Transverse colon (tissue), 3 donors: ENCODE results near the gene TOX2.

ENCODE experiments used
- CTCF ChIP-seq, 5 experiments: fragments of 200-600 bp in 3 of 5; fragments of 450-650 bp in 2 of 5; sonication (generic) in 3 of 5; IDR thresholded peaks; 1 replicate in 2 of 5; 2 replicates in 3 of 5; pipeline ENCODE4 v1.5.1; 2016 to 2017; ENCODE audit warnings: antibody characterized with exemption in 5 of 5, inconsistent platforms in 3 of 5, mild to moderate bottlenecking in 2 of 5, moderate library complexity in 1 of 5
- POLR2A ChIP-seq: fragments of 450-650 bp; IDR thresholded peaks from one replicate; pipeline ENCODE4 v1.6.1; 2016; ENCODE audit warnings: antibody characterized with exemption, mild to moderate bottlenecking, moderate library complexity

- TF ChIP-seq CTCF (IDR thresholded peaks at IDR 0.05) (no peak), POLR2A (no peak)
Measured at GRCh38 chr20:43961541-43962471, 47.2 kb downstream of the TOX2 start.
